Middle frontal gyrus (tissue), 1 donor: ENCODE measurements around the gene DTHD1.

Source experiments
- DNase-seq: peaks from one replicate; pipeline ENCODE4 v3.0.0-alpha.2; 2015; ENCODE audit warnings: low spot score; ENCODE audit errors: extremely low spot score

The DTHD1 gene

DNA sequence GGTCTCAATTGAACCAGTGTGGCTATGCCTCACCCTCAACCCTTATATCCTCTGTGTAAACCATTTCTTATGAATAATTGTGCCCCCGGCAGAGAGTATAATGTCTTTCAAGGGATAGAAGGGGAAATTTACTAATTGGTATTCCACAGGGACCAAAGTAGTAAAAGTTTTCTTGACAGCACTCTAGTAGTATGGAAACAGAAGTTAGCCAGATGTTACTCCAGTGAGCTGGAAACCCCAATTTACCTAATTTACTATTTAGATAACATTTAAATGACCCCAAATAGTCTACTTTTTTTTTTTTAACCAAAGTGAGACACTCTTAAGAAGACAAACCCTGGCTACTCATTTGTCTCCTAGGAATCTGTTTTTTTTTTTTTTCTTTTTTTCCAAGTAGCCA, 32.3 kb downstream of the DTHD1 start:
- DNase-seq, result no peak

DNA sequence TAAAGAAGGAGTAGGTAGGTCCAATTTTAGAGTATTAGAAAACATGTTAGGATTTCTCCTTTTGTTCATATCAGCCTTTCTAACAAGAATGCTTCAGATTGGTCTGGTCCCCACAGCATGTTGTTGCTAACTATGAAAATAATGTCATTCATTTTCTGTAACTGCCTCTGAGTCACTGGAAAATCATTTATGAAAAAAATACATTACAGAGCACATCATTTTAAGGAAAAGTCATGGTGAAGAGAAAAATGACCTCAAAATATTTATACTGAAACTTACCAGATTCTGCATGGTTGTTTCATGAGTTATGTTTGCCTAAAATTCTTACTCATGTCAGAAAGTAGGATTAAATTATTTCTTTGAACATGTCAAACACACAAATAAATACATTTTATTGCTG, 35.2 kb downstream of the DTHD1 start:
- no peak for DNase-seq

DNA sequence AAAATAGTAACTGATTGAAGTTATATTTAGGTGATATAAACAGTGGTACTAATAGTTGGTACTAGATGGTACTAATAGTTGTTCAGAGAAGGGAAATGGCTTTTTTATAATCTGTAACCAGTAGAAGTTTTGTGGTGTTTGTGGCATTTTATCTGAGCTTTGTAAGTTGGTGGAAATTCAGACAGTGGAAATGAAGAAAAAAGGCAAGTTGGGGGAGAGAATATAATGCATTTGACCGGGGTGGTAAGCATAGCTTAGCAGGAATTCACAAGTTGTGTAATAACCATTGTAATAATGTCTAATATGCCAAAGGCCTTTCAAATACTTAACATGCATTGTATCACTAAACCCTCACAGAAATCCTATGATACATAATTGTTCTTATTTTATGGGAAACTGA, 36.3 kb downstream of the DTHD1 start:
- DNase-seq, result no peak

DNA sequence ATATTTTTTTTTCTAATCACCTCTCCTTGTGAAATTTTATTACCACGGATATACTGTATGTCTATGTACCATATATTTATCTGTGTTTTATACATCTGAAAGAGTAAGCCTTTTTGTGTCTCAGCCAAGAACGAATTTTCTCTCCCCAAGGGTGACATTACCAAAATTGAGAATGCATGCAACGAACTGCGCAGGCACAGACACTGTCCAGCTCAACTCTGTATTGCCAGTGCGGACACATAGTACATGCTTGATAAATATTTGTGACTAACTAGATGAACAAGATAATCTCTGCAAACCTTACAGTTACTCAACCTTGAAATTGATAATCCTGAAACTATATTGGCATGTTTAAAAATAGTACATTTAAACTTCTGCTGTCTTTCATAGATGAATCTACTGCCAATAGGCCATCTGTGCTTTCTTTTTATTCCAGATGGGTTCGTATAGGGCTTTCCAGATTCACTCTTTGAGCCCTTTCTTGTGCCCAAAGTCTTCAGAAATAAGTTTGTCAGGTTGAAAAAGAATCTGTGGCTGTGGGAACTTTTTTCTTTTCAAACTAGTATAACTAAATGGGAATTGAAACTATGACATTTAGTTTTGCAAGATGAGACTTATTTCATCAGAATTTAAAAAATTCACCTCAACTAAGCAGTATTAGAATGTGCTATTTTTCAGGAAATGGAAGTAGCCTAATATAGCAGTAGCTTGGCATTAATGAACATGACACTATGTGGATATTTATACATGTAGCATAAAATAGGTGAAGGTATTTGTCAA, 38.9 kb downstream of the DTHD1 start:
- no peak for DNase-seq

DNA sequence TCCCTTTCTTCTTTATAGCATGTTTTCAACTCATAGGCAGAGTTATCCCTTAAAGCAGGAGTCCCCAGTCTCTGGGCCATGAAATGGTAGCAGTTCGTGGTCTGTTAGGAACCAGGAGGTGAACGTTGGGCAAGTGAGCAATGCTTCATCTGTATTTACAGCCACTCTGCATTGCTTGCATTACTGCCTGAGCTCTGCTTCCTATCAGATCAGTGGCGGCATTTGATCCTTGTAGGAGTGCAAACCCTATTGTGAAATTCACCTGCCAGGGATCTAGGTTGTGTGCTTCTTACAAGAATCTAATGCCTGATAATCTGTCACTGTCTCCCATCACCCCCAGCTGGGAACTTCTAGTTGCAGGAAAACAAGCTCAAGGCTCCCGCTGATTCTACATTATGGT, 39.8 kb downstream of the DTHD1 start:
- no peak for DNase-seq

DNA sequence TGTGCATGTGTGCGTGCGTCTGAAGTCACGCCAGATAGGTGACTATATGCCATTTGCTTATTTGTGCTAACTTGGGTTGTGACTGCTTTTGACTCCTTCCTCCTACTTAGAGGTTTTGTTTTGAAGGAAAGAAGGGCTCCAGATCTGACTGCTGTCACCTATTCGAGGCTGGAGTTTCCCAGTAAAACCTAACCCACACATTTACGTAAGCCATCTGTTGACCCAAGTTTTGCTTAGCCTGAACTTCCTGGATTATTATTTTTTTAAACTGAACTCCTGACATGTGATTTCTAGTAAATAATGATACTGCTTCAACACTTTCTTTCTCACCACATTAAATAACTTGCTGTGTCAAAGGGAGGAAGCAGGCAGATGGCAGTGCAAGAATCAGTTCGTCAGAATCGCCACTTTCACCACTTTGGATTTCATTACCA, 41.5 kb downstream of the DTHD1 start:
- DNase-seq, result no peak

DNA sequence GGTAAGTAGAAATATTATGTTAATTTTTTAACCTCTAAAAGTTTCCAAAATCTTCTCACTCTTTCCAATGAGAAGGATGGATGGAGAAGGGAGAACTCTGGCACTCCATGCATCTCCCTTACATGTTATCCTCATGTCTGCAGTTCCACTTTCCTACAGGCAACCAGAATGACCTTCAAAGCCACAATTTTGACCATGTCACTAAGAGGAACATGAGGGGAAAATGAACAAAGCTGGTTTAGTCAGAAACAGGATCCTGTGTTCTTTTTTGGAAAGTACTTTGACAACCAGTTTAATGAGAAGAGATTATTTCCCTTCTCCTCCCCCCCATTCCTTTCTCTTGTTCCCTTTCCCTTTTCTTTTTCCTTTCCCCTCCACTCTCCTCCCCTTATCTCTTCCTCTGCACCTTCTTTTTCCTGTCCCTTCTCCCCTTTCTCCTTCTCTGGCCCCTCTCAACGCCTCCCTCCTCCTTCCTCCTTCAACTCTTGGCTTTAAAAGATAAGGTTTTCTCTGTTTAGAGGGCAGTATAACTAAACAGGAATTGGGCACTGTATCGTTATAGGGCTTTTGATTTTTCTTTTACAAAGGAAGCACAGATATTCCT, 42.5 kb downstream of the DTHD1 start:
- DNase-seq, result no peak

DNA sequence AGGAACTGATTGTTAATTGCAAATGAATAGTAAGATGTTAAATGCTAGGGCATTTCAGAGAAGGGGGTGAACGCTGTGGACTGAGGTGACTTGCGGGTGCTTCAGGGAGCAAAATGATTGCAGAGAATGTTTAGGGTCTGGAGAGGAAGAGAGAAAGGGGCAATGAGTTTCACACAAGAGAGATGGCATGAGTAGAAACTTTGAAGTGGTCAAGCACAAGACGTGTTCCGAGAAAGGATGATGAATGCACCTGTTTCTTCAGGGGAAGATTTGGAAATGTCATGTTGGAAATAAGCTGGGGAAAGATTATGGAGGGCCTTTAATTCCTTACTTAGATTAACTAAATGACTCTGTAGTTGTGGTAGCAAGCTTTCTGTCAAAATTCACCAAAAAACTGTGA, 43.4 kb downstream of the DTHD1 start:
- no peak for DNase-seq

DNA sequence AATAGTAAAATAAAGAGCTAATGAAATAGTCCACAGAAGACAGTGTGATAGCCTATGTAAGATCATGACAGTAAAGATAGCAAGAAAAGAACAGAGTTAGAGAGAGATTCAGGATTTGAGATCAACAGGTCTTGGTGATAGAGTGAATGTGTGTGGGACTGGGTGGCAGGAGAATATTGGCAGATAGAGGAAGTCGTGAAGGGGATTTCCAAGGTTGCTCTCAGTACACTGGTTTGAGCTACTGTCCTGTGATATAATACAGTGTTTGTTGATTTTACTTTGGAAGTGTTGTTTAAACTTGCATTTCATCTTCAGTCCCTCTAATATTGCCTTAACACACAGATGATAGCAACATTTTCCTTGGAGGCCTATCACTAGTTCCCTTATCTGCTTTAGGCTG, 44.1 kb downstream of the DTHD1 start:
- no peak for DNase-seq

DNA sequence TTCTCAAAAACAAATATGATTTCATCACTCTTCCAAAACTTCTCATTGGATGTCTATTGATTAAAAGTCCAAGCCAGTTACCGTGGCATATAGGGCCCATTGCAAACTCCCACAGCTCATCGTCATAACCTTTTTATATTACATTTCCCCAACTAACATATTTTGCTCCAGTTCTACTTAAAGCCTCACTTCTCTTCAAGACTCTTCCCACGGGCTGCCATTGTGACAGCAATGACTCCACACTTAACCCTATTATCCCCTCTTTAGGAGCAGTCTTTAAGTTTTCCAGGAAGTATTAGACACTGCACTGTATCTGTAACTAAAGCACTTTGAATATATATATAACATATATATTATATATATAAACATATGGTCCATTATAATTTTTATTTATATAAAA, 44.5 kb downstream of the DTHD1 start:
- no peak for DNase-seq

DNA sequence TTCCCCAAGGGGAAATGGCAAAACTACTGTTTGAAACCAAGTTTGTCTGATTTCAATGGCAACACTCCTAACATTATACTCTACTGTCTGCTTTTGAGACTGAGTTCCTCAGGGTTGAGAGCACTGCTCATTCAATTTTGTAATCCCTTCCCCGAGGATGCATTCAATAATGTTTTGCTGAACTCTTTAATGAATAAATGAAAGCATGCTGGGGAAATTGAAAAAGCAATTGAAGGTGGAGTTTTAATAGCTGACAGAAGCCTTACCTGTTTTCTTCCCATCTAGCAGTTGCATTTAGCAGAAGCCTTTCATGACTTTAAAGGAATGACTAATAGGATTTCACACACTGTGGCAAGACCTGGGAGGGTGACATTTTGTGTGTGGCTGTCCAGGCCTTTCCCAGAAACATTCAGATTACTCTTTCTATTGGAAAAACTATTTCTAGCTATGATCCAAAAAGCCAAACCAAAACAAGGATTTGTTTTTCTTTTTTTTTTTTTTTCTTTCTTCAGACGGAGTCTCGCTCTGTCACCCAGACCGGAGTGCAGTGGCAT, 45.1 kb downstream of the DTHD1 start:
- DNase-seq, result no peak

DNA sequence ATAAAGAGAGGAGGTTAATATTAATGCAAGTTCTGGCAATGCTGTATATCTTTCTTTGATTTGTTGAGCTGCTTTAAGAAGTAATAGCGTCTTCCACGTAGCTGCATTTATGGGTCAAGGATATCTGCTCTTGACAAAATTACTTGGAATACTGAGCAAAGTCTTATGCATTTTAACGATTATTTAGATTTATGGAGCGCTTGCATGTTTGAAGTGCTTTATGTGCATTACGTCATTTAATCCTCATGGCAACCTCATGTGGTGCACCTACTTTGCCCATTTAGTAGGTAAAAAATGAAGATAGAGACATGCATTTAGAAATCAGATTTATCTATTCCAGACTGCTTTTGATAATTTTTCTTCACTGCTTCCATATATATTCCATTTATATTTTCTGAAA, 46.0 kb downstream of the DTHD1 start:
- DNase-seq, result no peak

DNA sequence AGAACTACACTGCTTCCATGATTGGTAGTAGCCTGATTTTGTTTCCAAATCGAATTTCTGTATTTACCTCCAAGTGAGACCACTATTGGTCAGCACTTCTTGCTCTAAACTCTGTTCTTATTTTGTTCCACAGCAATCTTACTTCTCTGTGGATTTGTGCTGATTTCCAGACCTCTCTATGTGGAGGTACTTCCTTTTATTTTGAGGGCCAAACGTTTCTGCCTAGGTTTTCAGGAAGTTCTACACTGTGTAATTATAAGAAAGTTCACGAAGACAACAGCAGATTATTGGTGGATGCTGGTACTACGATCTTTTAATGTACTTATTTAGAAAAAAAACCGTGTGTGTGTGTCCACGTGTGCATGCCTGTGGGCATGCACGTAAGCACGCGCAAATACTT, 46.7 kb downstream of the DTHD1 start:
- no peak for DNase-seq

DNA sequence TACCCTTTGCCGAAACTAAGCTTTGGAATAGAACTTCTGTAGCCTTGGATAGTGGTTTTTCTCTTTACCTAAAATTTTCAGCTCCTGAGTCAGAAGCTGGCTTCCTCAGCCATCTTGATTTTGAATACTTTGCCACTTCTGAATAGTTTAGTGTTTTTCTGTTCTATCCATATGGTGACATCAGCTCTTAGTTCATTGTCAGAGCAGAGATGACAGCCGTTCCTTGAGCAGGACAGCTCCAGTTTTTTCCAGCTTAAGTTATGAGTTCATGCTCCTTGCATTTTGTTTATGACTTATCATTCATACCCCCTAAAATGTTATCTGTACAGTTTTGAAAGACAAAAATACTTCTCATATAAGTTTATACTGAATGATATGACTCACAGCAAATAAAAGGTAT, 47.8 kb downstream of the DTHD1 start:
- DNase-seq, result no peak

DNA sequence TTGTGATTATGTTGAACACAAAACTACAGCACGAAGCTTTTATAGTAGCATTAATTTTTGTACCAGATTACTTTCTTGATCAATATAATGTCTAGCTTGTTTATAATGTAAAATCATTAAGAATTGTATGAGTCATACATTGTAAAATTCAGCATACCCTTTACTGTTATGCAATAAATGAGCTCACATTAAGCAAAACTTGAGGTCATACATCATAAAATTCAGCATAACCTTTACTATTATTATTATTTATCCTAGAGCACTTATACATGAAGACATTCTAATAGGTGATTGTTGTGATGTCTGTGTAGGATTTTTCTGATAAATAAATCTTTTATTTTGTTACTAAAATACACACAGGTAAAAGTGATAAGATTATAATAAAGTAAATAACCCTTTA, 49.4 kb downstream of the DTHD1 start:
- DNase-seq, result no peak

DNA sequence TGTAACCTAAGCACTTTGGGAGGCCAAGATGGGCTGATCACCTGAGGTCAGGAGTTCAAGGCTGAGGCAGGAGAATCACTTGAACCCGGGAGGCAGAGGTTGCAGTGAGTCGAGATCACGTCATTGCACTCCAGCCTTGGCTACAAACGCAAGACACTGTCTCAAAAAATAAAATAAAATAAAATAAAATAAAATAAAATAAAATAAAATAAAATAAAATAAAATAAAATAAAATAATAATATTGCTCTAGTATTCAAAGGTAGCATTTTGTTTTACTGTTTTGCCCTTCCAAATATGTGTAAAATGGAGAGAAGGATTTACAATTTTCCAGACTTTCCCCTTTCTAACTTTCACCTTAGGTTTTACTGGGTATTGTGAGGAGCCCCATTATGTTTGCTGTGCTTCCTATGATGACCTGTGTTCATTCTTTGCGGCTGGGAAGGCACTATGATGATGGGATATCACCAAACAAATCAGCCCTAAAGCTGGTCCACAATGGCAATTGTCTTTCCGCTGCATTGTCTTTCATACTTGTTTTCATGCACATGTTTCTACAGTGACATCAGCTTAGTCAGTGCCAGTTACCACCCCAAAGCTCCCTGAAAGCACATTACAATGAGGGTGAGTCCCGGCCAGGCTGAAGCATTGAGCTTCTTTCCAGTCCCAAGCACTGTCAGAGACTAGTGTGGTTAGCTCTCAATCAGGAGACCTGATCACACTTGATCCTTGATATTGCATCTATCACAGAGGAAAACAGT, 50.8 kb downstream of the DTHD1 start:
- DNase-seq, result peak; percentile 62

DNA sequence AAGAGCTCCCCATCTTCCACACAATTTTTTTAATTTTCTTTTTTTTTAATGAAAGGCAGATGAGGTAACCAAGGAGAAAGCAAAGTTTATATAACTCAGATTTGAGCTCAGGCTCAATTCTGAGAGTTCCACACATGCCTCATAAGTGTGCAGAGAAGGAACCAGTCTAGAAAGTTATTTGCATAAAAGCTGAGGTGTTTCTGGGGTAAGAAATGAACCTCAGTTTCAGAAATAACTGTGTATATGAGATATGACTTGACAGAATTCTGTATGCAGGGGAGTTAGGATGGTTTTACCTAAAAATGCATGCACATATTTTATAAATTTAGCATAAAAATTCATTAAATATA, 51.3 kb downstream of the DTHD1 start:
- no peak for DNase-seq

DNA sequence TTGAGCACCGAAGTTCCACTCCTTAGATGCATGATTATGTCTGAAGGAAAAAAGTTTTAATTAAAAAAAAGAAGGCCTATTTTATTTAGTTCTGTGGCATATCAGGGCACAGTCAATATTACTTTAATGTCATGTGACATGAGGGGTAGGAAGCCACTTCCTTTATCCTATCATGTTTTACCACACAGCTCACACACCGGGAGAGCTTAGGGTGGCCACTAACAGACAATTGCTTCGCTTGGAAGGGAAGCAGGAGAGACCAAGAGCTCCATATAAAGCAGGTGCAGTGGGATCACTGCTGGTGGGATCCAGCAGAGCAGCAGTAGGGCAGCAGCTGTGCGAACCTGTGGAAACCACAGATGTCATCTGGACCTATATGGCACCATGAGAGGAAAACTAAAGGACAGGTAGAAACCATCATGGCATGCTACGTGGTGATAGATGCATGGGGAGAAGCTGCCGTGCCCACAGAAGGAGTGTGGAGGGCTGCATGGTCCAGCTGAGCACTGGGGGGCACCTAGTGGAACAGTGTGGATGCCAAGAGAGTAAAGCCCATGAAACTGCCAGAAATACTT, 52.0 kb downstream of the DTHD1 start:
- DNase-seq, result no peak

DNA sequence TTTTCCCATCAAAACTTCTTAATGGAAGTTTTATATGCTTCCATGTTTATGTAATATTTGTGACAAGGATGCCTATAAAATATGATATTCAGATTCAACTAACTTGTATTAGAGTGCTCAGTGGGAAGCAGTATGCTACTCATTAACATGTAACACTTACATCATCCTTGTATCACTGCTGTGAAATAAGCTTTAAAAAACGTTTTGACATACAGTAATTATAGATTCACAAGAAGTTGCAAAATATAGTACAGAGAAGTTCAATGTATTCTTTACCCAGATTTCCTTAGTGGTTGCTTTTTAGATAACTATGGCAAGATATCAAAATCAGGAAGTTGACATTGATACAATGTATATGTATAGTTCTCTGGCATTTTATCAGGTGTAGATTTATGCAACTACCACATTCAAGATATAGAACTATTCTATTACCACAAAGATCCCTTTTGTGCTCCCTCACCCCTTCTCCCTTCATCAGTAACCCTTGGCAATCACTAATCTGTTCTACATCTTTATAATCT, 56.3 kb downstream of the DTHD1 start:
- no peak for DNase-seq

DNA sequence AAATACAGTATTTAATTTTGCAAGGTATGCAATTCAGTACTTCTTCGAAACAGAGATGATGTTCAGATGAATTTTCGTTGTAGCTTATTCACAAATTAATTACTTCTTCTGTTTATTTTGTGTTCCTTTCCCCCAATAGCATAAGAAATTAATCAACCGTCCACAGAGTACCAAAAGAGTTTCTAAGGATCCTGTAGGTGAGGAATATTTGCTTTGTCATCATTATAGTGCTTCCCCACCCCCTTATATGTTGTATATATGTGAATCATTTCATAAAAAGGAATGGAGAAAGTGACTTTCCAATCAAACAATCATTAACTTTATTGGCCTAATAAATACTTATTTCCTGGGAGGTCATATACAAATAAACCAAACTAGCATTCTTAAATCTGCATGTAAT, 57.6 kb downstream of the DTHD1 start:
- DNase-seq, result no peak

DNA sequence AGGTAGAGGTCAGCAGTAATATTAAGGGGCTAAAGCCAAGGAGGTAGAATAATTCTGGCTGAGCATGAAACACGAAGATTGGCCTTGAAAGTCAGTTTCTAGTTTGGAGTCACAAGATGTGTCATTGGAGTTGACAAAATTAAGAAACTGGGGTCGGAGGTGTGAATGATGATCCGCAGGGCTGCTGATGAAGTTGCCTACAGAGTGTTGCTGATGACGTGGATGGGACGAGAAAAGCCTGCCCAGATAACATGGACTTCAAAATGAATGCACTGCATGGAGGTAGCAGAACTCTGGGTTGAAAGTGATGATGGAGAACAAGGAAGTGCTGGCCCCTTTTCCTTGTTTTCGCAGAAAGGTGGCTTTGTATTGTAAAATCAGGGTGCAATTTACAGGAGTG, 60.5 kb downstream of the DTHD1 start:
- DNase-seq, result no peak
